IMR-90 (cell line): ENCODE measurements around the gene MVP. TPM values are rescaled to one million over a fixed set of nuclear protein-coding genes. Genes with fewer than 3 reads are reported as not detected.

ENCODE experiments used
- ATAC-seq: fragments of 200-7000 bp; cut with Tn5 transposase; 2 replicates; pipeline ENCODE4 v1.9.1; 2020; ENCODE audit warnings: low read depth, mild to moderate bottlenecking, moderate library complexity
- BruUV-seq: library from RNA; stranded (reverse); fragments of 400-500 nt; replicated peaks from 2 replicates; lab custom pipeline; 2021; lab: Mats Ljungman, UMichigan
- CTCF ChIA-PET: fragments of 300-600 bp; formaldehyde crosslinking; extraction: SDS; loops from one replicate; lab custom pipeline; 2021; ENCODE audit warnings: antibody characterized with exemption; lab: Yijun Ruan, JAX
- POLR2A ChIA-PET: fragments of 300-600 bp; sonication (Branson Sonifier 250); formaldehyde crosslinking; loops from one replicate; lab custom pipeline; 2022; ENCODE audit warnings: antibody characterized with exemption; ENCODE audit not compliant: unreplicated experiment; lab: Charles Lee
- DNase-seq: peaks from one replicate; pipeline ENCODE4 v3.0.0; 2013
- H2AFZ ChIP-seq: replicated peaks from 2 replicates; pipeline ENCODE3; 2013; ENCODE audit warnings: low read length, mild to moderate bottlenecking; ENCODE audit not compliant: poor library complexity
- H2AK5ac ChIP-seq: 2 replicates; pipeline ENCODE4 v1.6.1; 2013; ENCODE audit warnings: low read depth, low read length, inconsistent platforms
- H2AK9ac ChIP-seq: replicated peaks from 2 replicates; pipeline ENCODE3; 2013; ENCODE audit warnings: mild to moderate bottlenecking, low read depth, low read length, moderate library complexity; ENCODE audit not compliant: poor library complexity
- H2BK120ac ChIP-seq: 2 replicates; pipeline ENCODE4 v1.6.1; 2013; ENCODE audit warnings: low read depth, low read length, inconsistent platforms
- H2BK15ac ChIP-seq: 3 replicates; pipeline ENCODE4 v1.6.1; 2013; ENCODE audit warnings: low read depth, low read length, inconsistent platforms
- H2BK20ac ChIP-seq: 2 replicates; pipeline ENCODE4 v1.6.1; 2013; ENCODE audit warnings: low read depth, mild to moderate bottlenecking, inconsistent platforms, low read length, moderate library complexity
- H2BK5ac ChIP-seq: 2 replicates; pipeline ENCODE4 v1.6.1; 2013; ENCODE audit warnings: mild to moderate bottlenecking, low read depth, low read length, inconsistent platforms; ENCODE audit not compliant: poor library complexity, severe bottlenecking
- H3K14ac ChIP-seq: replicated peaks from 2 replicates; pipeline ENCODE4 v1.6.1; 2013; ENCODE audit warnings: low read depth, low read length, inconsistent platforms
- H3K18ac ChIP-seq: 2 replicates; pipeline ENCODE4 v1.6.1; 2013; ENCODE audit warnings: low read depth, low read length, control low read depth
- H3K23ac ChIP-seq: 2 replicates; pipeline ENCODE4 v1.6.1; 2013; ENCODE audit warnings: low read depth, low read length, inconsistent platforms
- H3K27ac ChIP-seq: 2 replicates; pipeline ENCODE4 v1.5.1; 2013; ENCODE audit warnings: mild to moderate bottlenecking, control low read depth, low read length; ENCODE audit not compliant: insufficient read depth
- H3K27me3 ChIP-seq: 2 replicates; pipeline ENCODE4 v1.6.1; 2013; ENCODE audit warnings: low read length; ENCODE audit not compliant: control insufficient read depth, insufficient read depth
- H3K36me3 ChIP-seq: 2 replicates; pipeline ENCODE4 v1.6.1; 2013; ENCODE audit warnings: low read length, mixed read lengths; ENCODE audit not compliant: control insufficient read depth, insufficient read depth
- H3K4ac ChIP-seq: 2 replicates; pipeline ENCODE4 v1.6.1; 2013; ENCODE audit warnings: low read depth, low read length, inconsistent platforms
- H3K4me1 ChIP-seq: 2 replicates; pipeline ENCODE4 v1.6.1; 2013; ENCODE audit warnings: low read length, mixed read lengths; ENCODE audit not compliant: control insufficient read depth, insufficient read depth
- H3K4me2 ChIP-seq: 2 replicates; pipeline ENCODE4 v1.6.1; 2013; ENCODE audit warnings: low read depth, mild to moderate bottlenecking, control low read depth, low read length, moderate library complexity
- H3K4me3 ChIP-seq: 2 replicates; pipeline ENCODE4 v1.5.1; 2013; ENCODE audit warnings: low read depth, mild to moderate bottlenecking, control low read depth, low read length, moderate library complexity; ENCODE audit not compliant: insufficient read depth
- H3K56ac ChIP-seq: 2 replicates; pipeline ENCODE4 v1.6.1; 2013; ENCODE audit warnings: low read length, inconsistent platforms; ENCODE audit not compliant: insufficient read depth; ENCODE audit errors: extremely low read depth
- H3K79me1 ChIP-seq, 2 experiments: 2 replicates each; pipeline ENCODE4 v1.6.1; 2013; ENCODE audit warnings: low read length in 2 of 2, inconsistent platforms in 1 of 2, low read depth in 1 of 2
- H3K9ac ChIP-seq: 2 replicates; pipeline ENCODE4 v1.6.1; 2013; ENCODE audit warnings: low read depth, low read length, control low read depth
- H3K9me1 ChIP-seq: 2 replicates; pipeline ENCODE4 v1.6.1; 2013; ENCODE audit warnings: low read length, inconsistent platforms; ENCODE audit not compliant: insufficient read depth
- H3K9me3 ChIP-seq: 2 replicates; pipeline ENCODE4 v1.6.1; 2013; ENCODE audit warnings: low read length; ENCODE audit not compliant: control insufficient read depth, insufficient read depth
- H4K20me1 ChIP-seq: 2 replicates; pipeline ENCODE4 v1.6.1; 2013; ENCODE audit warnings: low read length, inconsistent platforms; ENCODE audit not compliant: insufficient read depth
- H4K5ac ChIP-seq: 2 replicates; pipeline ENCODE4 v1.6.1; 2013; ENCODE audit warnings: mild to moderate bottlenecking, low read depth, low read length, control low read depth
- H4K8ac ChIP-seq, 2 experiments: 2 replicates each; pipeline ENCODE4 v1.6.1; 2013; ENCODE audit warnings: low read depth in 2 of 2, low read length in 2 of 2, control low read depth in 1 of 2, inconsistent platforms in 1 of 2
- H4K91ac ChIP-seq: 2 replicates; pipeline ENCODE4 v1.6.1; 2013; ENCODE audit warnings: low read depth, low read length, inconsistent platforms; ENCODE audit not compliant: insufficient read depth
- BHLHE40 ChIP-seq: fragments of 150-350 bp; IDR thresholded peaks from 2 replicates; pipeline ENCODE4 v1.6.1; 2016; ENCODE audit warnings: mild to moderate bottlenecking, low read depth, low read length
- CEBPB ChIP-seq: IDR thresholded peaks from 2 replicates; pipeline ENCODE4 v1.6.1; 2012; ENCODE audit warnings: low read depth, low read length, improper control_type of control experiment
- MAFK ChIP-seq: IDR thresholded peaks from 2 replicates; pipeline ENCODE4 v1.6.1; 2012; ENCODE audit warnings: low read depth, low read length, improper control_type of control experiment
- MAZ ChIP-seq: IDR thresholded peaks from 2 replicates; pipeline ENCODE4 v1.6.1; 2012; ENCODE audit warnings: low read depth, mild to moderate bottlenecking, low read length, improper control_type of control experiment, moderate library complexity, borderline replicate concordance
- MXI1 ChIP-seq: IDR thresholded peaks from 2 replicates; pipeline ENCODE4 v1.6.1; 2012; ENCODE audit warnings: low read depth, mild to moderate bottlenecking, low read length, moderate library complexity, borderline replicate concordance
- WGBS, 2 experiments: methylation state at CpG; one replicate each; pipeline versions ENCODE4 v1.1.5 to v1.1.7; 2013; ENCODE audit warnings: missing lambda C conversion rate in 2 of 2; ENCODE audit not compliant: insufficient read length in 1 of 2; ENCODE audit errors: extremely low coverage in 2 of 2; 5-methylcytosine and 5-hydroxymethylcytosine counted together
- dilution Hi-C: fragments of 300-500 bp; cut with HindIII; formaldehyde crosslinking; loops from one replicate; pipeline ENCODE4 v1.14.3; 2018; ENCODE audit warnings: low sequenced_read_pairs; ENCODE audit not compliant: unreplicated experiment
- in situ Hi-C: fragments of 300-500 bp; cut with MboI; formaldehyde crosslinking; loops from 3 replicates; pipeline ENCODE4 v1.14.3; 2019; ENCODE audit warnings: low sequenced_read_pairs, inconsistent platforms, mixed read lengths
- intact Hi-C: fragments of 100-400 bp; cut with micrococcal nuclease; formaldehyde crosslinking; loops from 2 replicates; pipeline ENCODE4 v1.10.0; 2022
- polyA plus RNA-seq, 3 experiments: library from polyadenylated mRNA; depleted of rRNA; stranded (reverse); fragments of >200 nt; gene quantifications; 2 replicates each; pipeline ENCODE4 v1.2.3, GENCODE V29; 2012; ENCODE audit warnings: low replicate concordance in 1 of 3
- total RNA-seq: library from RNA; depleted of rRNA; stranded (reverse); fragments of >200 nt; gene quantifications from 2 replicates; pipeline ENCODE4 v1.2.3, GENCODE V29; 2012

The MVP gene
- total and polyA plus RNA-seq, 2 of the 4 experiments (the other 2 are of a cell fraction): 204 to 319 TPM

GRCh38 chr16:29811170-29811895, 8.9 kb upstream of the MVP start:
- H3K23ac ChIP-seq: peak overlapping the region; percentile 79
- H2BK20ac ChIP-seq: peak overlapping the region; percentile 3; the same call in 1 of the 2 replicates
- peak overlapping the region; percentile 98 for H2AK9ac ChIP-seq
- no peaks in the 10 kb centered on the region for H3K27me3 ChIP-seq
- peaks cover 12% of the 10 kb centered on the region for H3K36me3 ChIP-seq
- H4K5ac ChIP-seq: peak overlapping the region; percentile 3; the same call in 1 of the 2 replicates
- H3K4me3 ChIP-seq: peak overlapping the region; percentile 80
- peak overlapping the region; percentile 79 for H3K4me2 ChIP-seq
- H2AFZ ChIP-seq: peak overlapping the region; percentile 90
- peak overlapping the region; percentile 83 for H3K27ac ChIP-seq
- peak; percentile 98 for DNase-seq
- ChIA-PET CTCF (interaction anchor here (1.4 kb wide), 1 partner anchor 21 kb away, joined by 3 read pairs; no protein-coding TSS in a partner anchor), POLR2A (interaction anchor here (0.7 kb wide), 1 partner anchor 19 kb away, joined by 6 read pairs; no protein-coding TSS in a partner anchor)
- H4K20me1 ChIP-seq: peaks cover 30% of the 10 kb centered on the region
- TF ChIP-seq MAZ (peak; percentile 91), MXI1 (peak; percentile 61; the same call in 1 of the 2 replicates), CEBPB (no peak), BHLHE40 (no peak), MAFK (no peak)
- in situ Hi-C loops (no loop called here), dilution Hi-C loops (no loop called here), intact Hi-C loops (no loop called here)
- peak overlapping the region; percentile 55 for H3K9ac ChIP-seq
- WGBS, 2 experiments: 0% methylated on average over 7 of the region's 31 CpGs; no CpG with 5 or more reads in 1 of the 2 experiments
- H3K18ac ChIP-seq: peak overlapping the region; percentile 26; the same call in 1 of the 2 replicates
- BruUV-seq: no TSS peak
- H3K4ac ChIP-seq: peak overlapping the region; percentile 76
- 0 out of 2 replicates have a peak overlapping the region, but pooled peaks have one; percentile 54 for H3K56ac ChIP-seq
- H3K79me1 ChIP-seq: peaks cover 8 to 50% of the 10 kb centered on the region in 2 experiments; a peak in 3 of 4 replicates
- H4K8ac ChIP-seq: peak overlapping the region in 1 of 2 experiments; percentile 55; a peak in 1 of 4 replicates
- peak overlapping the region; percentile 86 for H2AK5ac ChIP-seq
- H3K4me1 ChIP-seq: peaks cover 27% of the 10 kb centered on the region
- peak overlapping the region; percentile 76; the same call in 1 of the 2 replicates for H3K14ac ChIP-seq
- ATAC-seq: peak; percentile 70
- peak overlapping the region; percentile 37 for H2BK5ac ChIP-seq
- H3K9me3 ChIP-seq: no peaks in the 10 kb centered on the region
- peak overlapping the region; percentile 72 for H4K91ac ChIP-seq
- peak overlapping the region; percentile 41 for H2BK120ac ChIP-seq
- H3K9me1 ChIP-seq: peaks cover 13% of the 10 kb centered on the region
- H2BK15ac ChIP-seq: peak overlapping the region; percentile 47; the same call in 1 of the 3 replicates
